ENCODE results near the gene DEDD2.

Gene DEDD2

DNA sequence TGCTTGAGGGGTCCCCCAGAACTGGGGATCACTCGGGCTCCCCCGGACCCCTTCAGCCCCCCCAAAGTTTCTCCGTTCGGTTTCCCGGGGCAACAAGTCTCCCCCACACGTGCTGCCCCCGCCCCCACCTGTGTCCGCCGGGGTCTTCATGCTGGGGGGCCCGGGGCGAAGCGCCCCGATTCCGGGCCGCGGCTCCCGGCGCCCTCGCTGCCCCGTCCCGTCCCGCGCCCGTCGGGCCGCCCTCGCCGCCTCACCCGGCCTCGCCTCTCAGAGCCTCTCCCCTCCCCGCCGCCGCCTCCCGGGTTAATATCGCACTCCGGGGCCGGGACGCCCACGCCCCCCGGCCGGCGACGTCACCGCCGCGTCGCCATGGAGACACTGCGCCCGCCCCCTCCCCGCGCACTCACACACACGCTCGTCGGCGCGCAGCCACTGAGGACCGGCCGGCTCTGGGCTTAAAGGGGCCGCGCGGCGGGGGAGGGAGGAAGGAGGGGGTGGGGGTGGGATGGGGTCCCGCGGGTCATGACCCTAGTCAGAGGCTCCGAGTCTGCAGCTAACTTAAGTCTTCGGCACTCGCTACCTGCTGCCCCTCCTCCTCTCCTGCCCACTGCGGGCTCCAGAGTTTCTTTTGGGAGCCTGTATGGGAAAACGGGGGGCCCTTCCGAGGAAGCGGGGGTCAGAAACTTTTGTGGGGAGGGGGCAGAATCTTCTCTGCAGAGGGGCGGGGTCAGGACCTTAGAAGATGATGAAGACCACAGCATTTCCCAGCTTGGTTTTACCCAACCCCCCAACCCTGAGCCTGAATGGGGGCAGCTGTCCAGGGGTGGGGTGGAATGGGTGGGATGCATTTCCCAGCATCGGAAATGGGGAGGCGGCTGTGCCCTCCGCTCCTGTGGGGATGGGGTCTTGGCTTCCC lies 37.6 kb upstream of the DEDD2 start, which contains the start of gene ERF:
TSS of gene ERF (minus strand) at position 279 of the 916 bp plus-strand sequence. CDS start at position 150, 129 bp downstream.
- H3K4me1 ChIP-seq (ENCODE audit: control insufficient read depth, insufficient read depth, low read depth, low read length) = peaks cover 29% of the 10 kb centered on the region
- peak within 1 kb of the TSS; percentile 98 to 99 for H3K14ac ChIP-seq (ENCODE audit: low read length in 2 of 2)
- peaks cover under 1 to 14% of the 10 kb centered on the region in 2 experiments for H3K36me3 ChIP-seq (ENCODE audit: control insufficient read depth in 1 of 2, insufficient read depth in 2 of 2, low read depth in 1 of 2, low read length in 2 of 2)
- H3K79me1 ChIP-seq (replicated peaks; ENCODE audit: low read length, poor library complexity, severe bottlenecking) = peaks cover 4% of the 10 kb centered on the region
- H3K4me3 ChIP-seq (ENCODE audit: insufficient read depth in 1 of 2, low read depth in 1 of 2, low read length in 2 of 2) = peak within 1 kb of the TSS; percentile 90 to 99
- H3K23ac ChIP-seq (ENCODE audit: low read length in 2 of 2) = peak within 1 kb of the TSS; percentile 91 to 94
- H2AFZ ChIP-seq (ENCODE audit: low read depth, low read length) = peak within 1 kb of the TSS; percentile 10
- peak within 1 kb of the TSS; percentile 97 for H3K9ac ChIP-seq (ENCODE audit: low read length)
- H3K4me2 ChIP-seq (ENCODE audit: low read length, poor library complexity, severe bottlenecking) = peak within 1 kb of the TSS; percentile 100
- peak within 1 kb of the TSS; percentile 98 for H2BK15ac ChIP-seq (ENCODE audit: low read depth, poor library complexity, severe bottlenecking)
- peak within 1 kb of the TSS; percentile 88 for H2BK5ac ChIP-seq (ENCODE audit: low read depth, low read length, poor library complexity, severe bottlenecking)
- H3K27ac ChIP-seq (ENCODE audit: low read length, poor library complexity, severe bottlenecking) = peak within 1 kb of the TSS; percentile 95
- peak within 1 kb of the TSS; percentile 82 to 98 for H3K4ac ChIP-seq (ENCODE audit: low read depth in 1 of 2, low read length in 2 of 2)
- H3K9me3 ChIP-seq (ENCODE audit: control insufficient read depth, low read length) = no peaks in the 10 kb centered on the region
- H2AK5ac ChIP-seq (ENCODE audit: low read length, severe bottlenecking) = peak within 1 kb of the TSS; percentile 67
- H2BK12ac ChIP-seq (ENCODE audit: low read length in 2 of 2) = peak within 1 kb of the TSS in 1 of 2 experiments; percentile 95
- H4K91ac ChIP-seq (ENCODE audit: low read length) = peak within 1 kb of the TSS; percentile 95
- peak within 1 kb of the TSS; percentile 98 to 99 for H3K18ac ChIP-seq (ENCODE audit: low read depth in 1 of 2, low read length in 2 of 2)
- WGBS = 0% methylated on average over 21 of the region's 75 CpGs
- H4K8ac ChIP-seq (ENCODE audit: low read length) = peak within 1 kb of the TSS; percentile 90
- DNase-seq = peak; percentile 90
- no peaks in the 10 kb centered on the region for H3K27me3 ChIP-seq (ENCODE audit: control insufficient read depth in 1 of 2, insufficient read depth in 1 of 2, low read length in 2 of 2)
- peak within 1 kb of the TSS; percentile 96 for H2BK120ac ChIP-seq (ENCODE audit: low read depth, low read length)

DNA sequence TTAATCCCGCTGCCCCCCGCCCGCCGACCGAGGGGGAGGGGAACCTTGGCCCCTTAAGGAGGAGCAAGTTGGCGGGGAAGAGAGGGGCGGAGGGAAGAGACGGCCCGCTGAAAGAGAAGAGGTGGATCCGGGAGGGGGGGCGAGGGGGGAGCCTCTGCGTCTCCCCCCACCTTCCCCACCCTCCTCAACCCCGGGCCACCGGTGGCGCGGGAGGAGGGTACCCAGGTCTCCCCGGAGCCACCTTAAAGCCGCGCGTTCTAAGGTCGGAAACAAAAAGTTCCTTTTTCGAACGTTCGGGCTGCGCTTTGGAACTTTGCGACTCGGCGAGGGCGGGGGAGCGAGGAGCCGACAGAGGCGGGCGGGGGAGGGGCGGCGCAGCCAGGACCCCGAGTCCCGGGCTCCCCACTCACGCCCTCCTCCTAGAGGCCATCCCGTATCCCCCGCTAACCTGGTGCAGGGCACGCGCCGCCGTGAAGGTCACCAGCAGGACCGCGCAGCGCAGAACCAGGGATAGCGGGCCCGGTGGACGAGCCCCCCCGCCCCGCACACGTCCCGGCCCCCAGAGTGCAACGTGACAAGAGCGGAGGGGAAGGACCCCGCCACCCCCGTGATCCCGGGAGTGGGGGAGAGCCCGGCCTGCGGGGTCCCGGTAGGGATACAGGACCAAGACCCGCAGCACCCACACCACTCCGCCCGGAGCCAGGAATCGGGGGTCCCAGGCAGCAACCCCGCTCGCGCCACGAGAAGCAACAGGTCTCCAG lies 36.8 kb upstream of the DEDD2 start:
- H3K23ac ChIP-seq (ENCODE audit: low read length in 2 of 2) = peak overlapping the region; percentile 91 to 94
- H3K18ac ChIP-seq (ENCODE audit: low read depth in 1 of 2, low read length in 2 of 2) = peak overlapping the region; percentile 98 to 99
- peak overlapping the region; percentile 98 to 99 for H3K14ac ChIP-seq (ENCODE audit: low read length in 2 of 2)
- H3K4me3 ChIP-seq (ENCODE audit: insufficient read depth in 1 of 2, low read depth in 1 of 2, low read length in 2 of 2) = peak overlapping the region; percentile 90 to 99
- peak overlapping the region in 1 of 2 experiments; percentile 95 for H2BK12ac ChIP-seq (ENCODE audit: low read length in 2 of 2)
- peak overlapping the region; percentile 53 for H4K8ac ChIP-seq (ENCODE audit: low read length)
- H3K9ac ChIP-seq (ENCODE audit: low read length) = peak overlapping the region; percentile 97
- H2BK5ac ChIP-seq (ENCODE audit: low read depth, low read length, poor library complexity, severe bottlenecking) = peak overlapping the region; percentile 74
- H2BK15ac ChIP-seq (ENCODE audit: low read depth, poor library complexity, severe bottlenecking) = peak overlapping the region; percentile 98
- H4K91ac ChIP-seq (ENCODE audit: low read length) = peak overlapping the region; percentile 95
- peak overlapping the region; percentile 93 for H3K27ac ChIP-seq (ENCODE audit: low read length, poor library complexity, severe bottlenecking)
- H3K4me1 ChIP-seq (ENCODE audit: control insufficient read depth, insufficient read depth, low read depth, low read length) = peaks cover 29% of the 10 kb centered on the region
- WGBS = 1% methylated on average over 47 of the region's 70 CpGs
- peaks cover 8 to 22% of the 10 kb centered on the region in 2 experiments for H3K36me3 ChIP-seq (ENCODE audit: control insufficient read depth in 1 of 2, insufficient read depth in 2 of 2, low read depth in 1 of 2, low read length in 2 of 2)
- H2AK5ac ChIP-seq (ENCODE audit: low read length, severe bottlenecking) = peak overlapping the region; percentile 50
- H3K9me3 ChIP-seq (ENCODE audit: control insufficient read depth, low read length) = no peaks in the 10 kb centered on the region
- H3K4me2 ChIP-seq (ENCODE audit: low read length, poor library complexity, severe bottlenecking) = peak overlapping the region; percentile 60
- peak; percentile 74 for DNase-seq
- no peak overlapping the region for H2AFZ ChIP-seq (ENCODE audit: low read depth, low read length)
- no peaks in the 10 kb centered on the region for H3K27me3 ChIP-seq (ENCODE audit: control insufficient read depth in 1 of 2, insufficient read depth in 1 of 2, low read length in 2 of 2)
- H2BK120ac ChIP-seq (ENCODE audit: low read depth, low read length) = peak overlapping the region; percentile 96
- H3K79me1 ChIP-seq (replicated peaks; ENCODE audit: low read length, poor library complexity, severe bottlenecking) = peaks cover 4% of the 10 kb centered on the region
- peak overlapping the region; percentile 82 to 97 for H3K4ac ChIP-seq (ENCODE audit: low read depth in 1 of 2, low read length in 2 of 2)

DNA sequence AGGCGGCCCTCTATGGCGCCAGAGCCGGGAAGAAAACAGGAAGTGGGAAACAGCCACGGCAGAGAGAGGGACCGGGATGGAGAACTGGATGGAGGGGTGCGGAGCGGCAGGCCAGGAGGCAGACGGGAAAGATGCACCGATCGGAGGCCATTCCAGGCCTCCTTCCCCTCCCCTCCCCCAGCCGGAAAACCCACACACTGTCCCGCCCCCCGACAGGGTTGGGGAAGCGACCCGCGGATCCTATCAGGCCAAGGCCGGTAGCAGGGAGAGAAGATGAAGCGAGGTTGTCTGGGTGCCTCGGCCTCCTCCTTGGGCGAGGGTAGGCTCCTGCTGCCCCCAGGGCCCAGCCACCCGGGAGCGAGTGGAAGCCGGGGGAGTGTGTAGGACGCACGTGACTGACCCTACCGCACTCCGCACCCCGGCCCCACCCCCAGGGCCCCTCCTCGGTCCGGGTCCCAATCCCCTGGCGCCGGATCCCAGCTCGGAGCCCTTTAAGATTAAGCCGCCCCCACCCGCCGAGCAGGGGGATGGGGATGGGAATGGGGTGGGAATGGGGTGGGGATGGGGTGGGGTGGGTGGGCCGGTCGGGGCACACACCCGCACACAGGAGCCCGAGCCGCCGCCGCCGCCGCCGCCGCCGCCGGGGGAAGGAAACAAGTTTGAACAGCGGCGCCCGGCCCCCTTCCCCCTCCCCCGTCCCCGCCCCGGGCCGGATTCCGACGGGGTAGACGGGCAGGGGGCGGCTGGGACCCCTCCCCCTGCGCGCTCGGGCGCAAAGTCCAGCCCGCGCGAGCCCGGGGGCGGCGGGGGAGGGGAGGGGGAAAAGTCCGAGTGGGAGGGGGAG lies 36.0 kb upstream of the DEDD2 start:
- peak; percentile 68 for DNase-seq
- H3K36me3 ChIP-seq (ENCODE audit: control insufficient read depth in 1 of 2, insufficient read depth in 2 of 2, low read depth in 1 of 2, low read length in 2 of 2) = peaks cover 10 to 30% of the 10 kb centered on the region in 2 experiments
- H3K27me3 ChIP-seq (ENCODE audit: control insufficient read depth in 1 of 2, insufficient read depth in 1 of 2, low read length in 2 of 2) = no peaks in the 10 kb centered on the region
- H3K23ac ChIP-seq (ENCODE audit: low read length in 2 of 2) = peak overlapping the region in 1 of 2 experiments; percentile 56
- no peak overlapping the region for H2AFZ ChIP-seq (ENCODE audit: low read depth, low read length)
- H4K8ac ChIP-seq (ENCODE audit: low read length) = peak overlapping the region; percentile 63
- no peak overlapping the region for H2BK12ac ChIP-seq (ENCODE audit: low read length in 2 of 2)
- peaks cover 31% of the 10 kb centered on the region for H3K4me1 ChIP-seq (ENCODE audit: control insufficient read depth, insufficient read depth, low read depth, low read length)
- peak overlapping the region; percentile 97 for H3K9ac ChIP-seq (ENCODE audit: low read length)
- peak overlapping the region; percentile 93 for H3K27ac ChIP-seq (ENCODE audit: low read length, poor library complexity, severe bottlenecking)
- H2BK120ac ChIP-seq (ENCODE audit: low read depth, low read length) = peak overlapping the region; percentile 96
- peak overlapping the region; percentile 30 to 92 for H3K4ac ChIP-seq (ENCODE audit: low read depth in 1 of 2, low read length in 2 of 2)
- H2AK5ac ChIP-seq (ENCODE audit: low read length, severe bottlenecking) = no peak overlapping the region
- H2BK15ac ChIP-seq (ENCODE audit: low read depth, poor library complexity, severe bottlenecking) = peak overlapping the region; percentile 76
- H3K79me1 ChIP-seq (replicated peaks; ENCODE audit: low read length, poor library complexity, severe bottlenecking) = peaks cover 10% of the 10 kb centered on the region
- H3K4me3 ChIP-seq (ENCODE audit: insufficient read depth in 1 of 2, low read depth in 1 of 2, low read length in 2 of 2) = peak overlapping the region; percentile 83 to 99
- peak overlapping the region; percentile 76 for H3K4me2 ChIP-seq (ENCODE audit: low read length, poor library complexity, severe bottlenecking)
- H3K18ac ChIP-seq (ENCODE audit: low read depth in 1 of 2, low read length in 2 of 2) = peak overlapping the region; percentile 86 to 91
- peak overlapping the region in 1 of 2 experiments; percentile 82 for H3K14ac ChIP-seq (ENCODE audit: low read length in 2 of 2)
- H2BK5ac ChIP-seq (ENCODE audit: low read depth, low read length, poor library complexity, severe bottlenecking) = peak overlapping the region; percentile 74
- no peaks in the 10 kb centered on the region for H3K9me3 ChIP-seq (ENCODE audit: control insufficient read depth, low read length)
- 0% methylated on average over 5 of the region's 71 CpGs for WGBS
- peak overlapping the region; percentile 72 for H4K91ac ChIP-seq (ENCODE audit: low read length)

All from mesenchymal stem cell (in vitro differentiated cells and primary cell).